ENCODE results near the gene BICD2.
A peak's percentile ranks its signal among the peaks of the same experiment; 100 is the strongest.

BICD2 gene

DNA sequence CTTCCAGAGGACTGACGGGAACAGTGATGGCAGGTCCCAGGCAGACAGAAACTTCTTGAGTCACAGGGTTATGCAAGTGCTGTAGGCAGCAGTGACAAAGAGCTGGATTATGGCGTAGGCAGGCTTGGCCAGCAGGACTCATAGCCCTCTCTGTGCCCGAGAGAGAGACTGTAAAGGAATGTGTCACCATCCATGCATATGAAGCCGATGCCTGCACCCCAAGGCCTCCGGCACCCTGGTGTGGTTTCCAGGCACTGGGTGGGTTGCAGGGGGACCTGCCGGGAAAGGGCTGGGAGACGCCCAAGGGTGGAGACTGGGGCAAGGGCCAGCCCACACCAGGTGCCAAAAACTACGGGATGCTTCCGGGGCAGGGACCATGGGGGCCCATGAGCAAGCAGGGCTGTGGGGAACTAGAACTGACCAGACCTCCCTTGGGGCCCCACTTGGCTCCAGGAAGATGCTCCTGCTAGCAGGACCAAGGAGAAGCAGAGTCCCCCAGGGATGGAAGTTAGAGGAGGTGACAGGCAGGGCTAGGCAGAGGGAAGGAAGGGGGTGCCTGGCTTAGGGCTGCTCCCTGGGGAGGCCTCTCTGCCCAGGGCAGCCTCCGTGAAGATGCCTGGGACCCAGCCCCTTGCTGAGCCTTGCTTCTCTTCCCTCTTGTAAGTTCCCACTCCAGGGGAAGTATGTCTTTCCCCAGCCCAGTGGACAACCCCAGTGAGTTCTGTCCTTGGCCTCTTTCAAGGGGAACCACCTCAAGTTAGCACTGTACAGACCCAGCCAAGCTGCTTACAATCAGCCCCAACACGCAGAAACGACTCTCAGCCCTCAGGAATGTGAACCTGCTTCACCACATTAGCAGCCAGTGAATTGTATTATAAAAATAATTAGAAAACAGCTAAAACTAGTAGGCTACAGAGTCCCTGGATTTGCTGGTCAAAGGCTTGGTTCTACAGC is 84.2 kb downstream of the BICD2 start:
- H3K27ac Mint-ChIP-seq, result no peak overlapping the region
- H3K4me3 Mint-ChIP-seq, result no peak overlapping the region
- no peaks in the 10 kb centered on the region for H3K27me3 Mint-ChIP-seq (ENCODE audit: low read depth)
- H3K9me3 Mint-ChIP-seq, result no peaks in the 10 kb centered on the region
- H3K4me1 Mint-ChIP-seq (ENCODE audit: low read depth), result no peaks in the 10 kb centered on the region
- no peak for DNase-seq (ENCODE audit: low spot score)
- no peaks in the 10 kb centered on the region for H3K36me3 Mint-ChIP-seq (ENCODE audit: low read depth)

- no peaks in the 10 kb centered on the region for H3K4me1 Mint-ChIP-seq (ENCODE audit: low read depth)
- no peak overlapping the region for H3K4me3 Mint-ChIP-seq
- DNase-seq (ENCODE audit: low spot score), result no peak
- no peaks in the 10 kb centered on the region for H3K36me3 Mint-ChIP-seq (ENCODE audit: low read depth)
- no peak overlapping the region for H3K27ac Mint-ChIP-seq
- no peaks in the 10 kb centered on the region for H3K9me3 Mint-ChIP-seq
- H3K27me3 Mint-ChIP-seq (ENCODE audit: low read depth), result no peaks in the 10 kb centered on the region
These were observed 85.0 kb downstream of the BICD2 start for GRCh38 chr9:92679413-92680165.

DNA sequence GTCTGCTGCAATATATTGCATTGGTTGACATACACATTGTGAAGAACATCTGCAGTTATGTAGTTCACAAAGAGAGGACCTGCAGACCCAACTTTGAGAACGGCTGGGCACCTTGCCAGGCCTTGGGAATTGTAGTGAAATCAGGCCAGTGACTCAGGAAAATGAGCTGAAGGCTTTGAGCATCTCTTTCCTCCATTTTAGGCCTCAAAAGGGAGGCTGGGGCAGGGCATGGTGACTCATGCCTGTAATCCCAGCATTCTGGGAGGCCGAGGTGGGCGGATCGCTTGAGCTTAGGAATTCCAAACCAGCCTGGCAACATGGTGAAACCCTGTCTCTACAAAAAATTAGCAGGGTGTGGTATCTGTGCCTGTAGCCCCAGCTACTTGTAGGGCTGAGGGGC is 93.3 kb downstream of the BICD2 start:
- Mint-ChIP-seq H3K27ac (no peak overlapping the region), H3K9me3 (no peaks in the 10 kb centered on the region), H3K4me3 (peak overlapping the region; percentile 93), H3K36me3 (ENCODE audit: low read depth) (peaks cover 20% of the 10 kb centered on the region), H3K4me1 (ENCODE audit: low read depth) (peaks cover 24% of the 10 kb centered on the region), H3K27me3 (ENCODE audit: low read depth) (no peaks in the 10 kb centered on the region)
- no peak for DNase-seq (ENCODE audit: low spot score)

GRCh38 chr9:92669890-92670708 is 94.5 kb downstream of the BICD2 start, which contains the start of gene IPPK:
IPPK (minus strand) TSS chr9:92670131; CDS start chr9:92669988, 143 bp downstream.
- DNase-seq (ENCODE audit: low spot score), result peak; percentile 99
- Mint-ChIP-seq H3K4me1 (ENCODE audit: low read depth) (peaks cover 30% of the 10 kb centered on the region), H3K36me3 (ENCODE audit: low read depth) (peaks cover 25% of the 10 kb centered on the region), H3K4me3 (peak within 1 kb of the TSS; percentile 93), H3K27ac (peak within 1 kb of the TSS; percentile 89), H3K9me3 (no peaks in the 10 kb centered on the region), H3K27me3 (ENCODE audit: low read depth) (no peaks in the 10 kb centered on the region)

DNA sequence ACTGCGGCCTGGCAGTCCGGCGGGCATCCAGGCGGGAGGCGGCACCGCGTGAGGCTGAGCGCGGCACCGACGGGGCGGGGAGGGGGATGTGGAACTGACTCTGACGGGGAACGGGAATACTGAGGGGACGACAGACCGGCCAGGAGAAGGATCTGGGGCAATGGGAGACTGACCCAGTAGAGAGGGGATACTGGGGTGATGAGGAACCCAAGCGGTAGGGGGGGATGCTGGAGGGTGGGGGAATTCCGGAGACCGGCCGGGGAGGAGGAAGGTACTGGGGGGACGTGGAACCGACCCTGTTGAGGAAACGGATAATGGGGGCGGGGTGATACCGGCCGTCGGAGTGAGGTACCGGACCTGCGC is 95.1 kb downstream of the BICD2 start:
- Mint-ChIP-seq H3K9me3 (no peaks in the 10 kb centered on the region), H3K4me3 (peak overlapping the region; percentile 93), H3K27me3 (ENCODE audit: low read depth) (no peaks in the 10 kb centered on the region), H3K27ac (peak overlapping the region; percentile 86), H3K36me3 (ENCODE audit: low read depth) (peaks cover 27% of the 10 kb centered on the region), H3K4me1 (ENCODE audit: low read depth) (peaks cover 36% of the 10 kb centered on the region)
- DNase-seq (ENCODE audit: low spot score), result no peak

DNA sequence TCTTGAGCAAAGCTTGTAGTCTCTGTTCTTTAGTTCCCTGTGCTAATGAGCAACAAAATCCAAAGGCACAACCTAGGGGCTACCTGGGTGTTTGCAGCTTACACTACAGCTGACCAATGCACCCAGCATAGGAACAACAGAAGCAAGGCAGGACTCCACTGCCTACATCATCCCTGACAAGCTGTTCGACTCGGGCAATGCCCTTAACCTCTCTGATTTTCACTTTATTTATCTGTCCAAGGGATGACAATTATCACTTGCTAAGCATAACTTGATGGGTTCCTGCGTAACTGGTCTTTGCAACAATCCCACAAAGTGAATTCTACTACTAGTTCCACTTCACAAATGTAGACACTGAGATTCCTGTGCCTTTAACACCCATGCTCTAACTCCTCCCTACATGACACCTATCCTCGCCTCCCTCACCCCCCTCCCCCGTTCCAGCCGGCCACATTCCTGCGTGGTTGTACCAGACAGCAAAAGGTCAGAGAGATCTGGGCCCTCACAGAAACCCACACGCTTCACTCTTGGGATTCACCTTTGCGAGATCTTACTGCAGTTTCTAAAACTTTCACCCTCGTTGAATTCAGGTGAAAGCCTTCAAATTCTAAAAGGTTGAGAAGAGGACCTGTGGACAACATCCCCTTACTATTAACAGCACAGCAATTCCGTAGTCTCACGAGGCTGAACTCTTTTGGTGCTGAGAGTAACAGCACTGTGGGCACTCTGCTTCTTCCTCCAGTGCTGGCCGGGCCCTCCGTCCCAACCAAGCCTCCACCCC is 95.7 kb downstream of the BICD2 start:
- no peaks in the 10 kb centered on the region for H3K9me3 Mint-ChIP-seq
- peaks cover 24% of the 10 kb centered on the region for H3K36me3 Mint-ChIP-seq (ENCODE audit: low read depth)
- H3K27me3 Mint-ChIP-seq (ENCODE audit: low read depth), result no peaks in the 10 kb centered on the region
- H3K27ac Mint-ChIP-seq, result peak overlapping the region; percentile 86
- peak overlapping the region; percentile 93 for H3K4me3 Mint-ChIP-seq
- peak; percentile 29 for DNase-seq (ENCODE audit: low spot score)
- H3K4me1 Mint-ChIP-seq (ENCODE audit: low read depth), result peaks cover 36% of the 10 kb centered on the region

DNA sequence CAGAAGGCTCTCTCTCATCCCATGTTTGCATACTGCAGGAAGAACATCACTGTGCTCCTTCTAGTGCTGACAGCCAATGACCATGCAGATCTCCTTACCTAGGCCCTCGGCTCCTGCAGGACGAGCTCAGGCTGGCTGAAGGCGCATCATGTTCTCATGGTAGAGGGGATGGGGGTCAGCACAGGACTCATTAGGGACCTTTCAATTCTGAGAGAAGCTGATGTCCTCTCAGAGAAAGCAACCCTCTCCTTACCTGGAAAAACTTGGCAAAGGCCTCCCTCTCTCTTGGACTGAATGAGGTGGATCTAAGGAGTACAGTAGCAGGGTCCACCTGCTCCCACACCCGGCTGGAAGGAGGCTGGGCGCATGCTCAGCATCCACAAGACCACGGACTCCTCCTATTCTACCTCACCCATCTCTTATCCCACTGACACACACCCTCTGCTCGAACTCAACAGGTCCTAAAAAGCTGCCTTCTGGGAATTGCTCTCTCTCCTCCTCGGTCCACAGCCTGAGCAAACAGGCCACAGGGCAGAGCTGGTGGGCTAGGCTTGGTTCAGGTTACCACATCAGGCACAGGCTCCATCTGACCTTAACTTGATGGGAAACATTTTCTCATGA is 97.6 kb downstream of the BICD2 start:
- no peak overlapping the region for H3K4me3 Mint-ChIP-seq
- H3K36me3 Mint-ChIP-seq (ENCODE audit: low read depth), result peaks cover 21% of the 10 kb centered on the region
- peaks cover 39% of the 10 kb centered on the region for H3K4me1 Mint-ChIP-seq (ENCODE audit: low read depth)
- no peaks in the 10 kb centered on the region for H3K27me3 Mint-ChIP-seq (ENCODE audit: low read depth)
- no peak overlapping the region for H3K27ac Mint-ChIP-seq
- H3K9me3 Mint-ChIP-seq, result no peaks in the 10 kb centered on the region
- no peak for DNase-seq (ENCODE audit: low spot score)

DNA sequence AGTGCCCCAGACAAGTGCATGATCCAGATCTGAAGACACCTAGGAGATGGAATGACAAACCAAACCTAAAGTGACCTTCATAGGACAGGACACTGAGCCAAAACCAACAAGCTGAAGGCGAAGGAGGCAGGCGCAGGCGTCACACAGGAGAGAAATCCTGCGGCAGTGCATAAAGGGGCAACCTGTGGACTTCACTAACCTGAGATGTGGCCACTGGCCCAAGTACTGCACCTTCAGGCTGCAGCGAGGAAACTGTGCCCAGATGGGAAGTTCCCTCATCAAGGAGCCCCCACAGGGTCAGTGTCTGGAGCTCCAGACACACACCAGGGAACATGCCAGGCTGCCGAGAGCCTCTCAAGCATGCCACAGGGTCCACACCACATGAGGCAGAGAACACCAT is 98.4 kb downstream of the BICD2 start:
- Mint-ChIP-seq H3K4me1 (ENCODE audit: low read depth) (peaks cover 39% of the 10 kb centered on the region), H3K4me3 (no peak overlapping the region), H3K27me3 (ENCODE audit: low read depth) (no peaks in the 10 kb centered on the region), H3K36me3 (ENCODE audit: low read depth) (peaks cover 21% of the 10 kb centered on the region), H3K9me3 (no peaks in the 10 kb centered on the region), H3K27ac (peak overlapping the region; percentile 8)
- no peak for DNase-seq (ENCODE audit: low spot score)

DNA sequence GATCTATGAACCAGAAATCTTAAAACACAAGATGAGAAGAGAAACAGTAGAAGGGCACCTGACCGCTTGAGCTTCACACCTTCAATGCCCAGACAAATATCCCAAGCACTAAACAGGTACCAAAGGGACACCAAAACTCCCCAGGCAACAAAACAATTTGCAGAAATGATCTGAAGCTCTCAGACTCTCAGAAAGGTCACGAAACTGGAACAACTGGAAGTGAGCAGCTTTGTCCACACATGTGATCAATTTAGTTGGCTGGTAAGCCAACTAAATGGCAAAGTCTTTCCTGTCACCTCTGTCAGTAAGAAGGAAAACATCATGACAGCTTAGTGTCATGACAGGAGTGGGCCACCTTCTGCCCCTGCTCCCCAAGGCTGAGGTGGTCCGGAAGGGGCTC is 98.8 kb downstream of the BICD2 start:
- H3K36me3 Mint-ChIP-seq (ENCODE audit: low read depth), result peaks cover 21% of the 10 kb centered on the region
- H3K9me3 Mint-ChIP-seq, result no peaks in the 10 kb centered on the region
- H3K4me1 Mint-ChIP-seq (ENCODE audit: low read depth), result peaks cover 38% of the 10 kb centered on the region
- no peaks in the 10 kb centered on the region for H3K27me3 Mint-ChIP-seq (ENCODE audit: low read depth)
- peak overlapping the region; percentile 8 for H3K27ac Mint-ChIP-seq
- DNase-seq (ENCODE audit: low spot score), result no peak
- no peak overlapping the region for H3K4me3 Mint-ChIP-seq

DNA sequence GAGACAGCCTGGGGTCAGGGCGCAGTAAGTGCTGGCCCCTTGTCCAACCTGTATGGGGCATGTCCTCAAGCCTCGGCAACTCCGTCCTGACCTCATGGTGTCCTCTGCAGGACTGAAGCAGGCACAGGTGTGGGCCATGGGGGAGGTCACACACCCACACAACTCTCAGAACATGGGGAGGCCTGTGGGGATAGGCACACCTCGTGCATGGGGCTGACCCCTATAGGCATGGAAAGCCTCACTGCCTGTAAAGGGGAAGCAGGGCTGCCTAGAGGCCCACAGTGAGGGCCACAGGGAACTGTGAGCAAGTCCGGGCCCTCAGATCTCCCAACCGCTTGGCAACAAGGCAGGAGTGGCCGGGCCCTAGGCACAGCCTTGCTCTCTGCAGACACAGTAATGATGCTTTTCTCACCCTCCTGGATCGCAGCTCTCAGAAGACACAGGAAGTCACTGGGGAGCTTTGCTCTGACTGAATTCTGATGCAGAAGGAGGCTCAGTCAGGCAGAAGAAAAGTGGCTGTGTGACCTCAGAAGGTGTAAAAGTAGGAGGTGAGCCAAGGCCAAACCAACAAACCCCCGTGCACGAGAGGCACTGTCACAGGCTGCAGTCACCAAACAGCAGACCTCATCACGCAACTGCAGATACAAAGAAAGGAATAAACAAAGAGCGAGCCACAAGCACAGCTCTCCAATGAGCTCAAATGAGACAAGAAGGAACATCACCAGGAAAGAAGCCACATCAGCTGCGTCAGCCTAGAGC is 100.1 kb downstream of the BICD2 start:
- Mint-ChIP-seq H3K4me3 (peak overlapping the region; percentile 20), H3K27me3 (ENCODE audit: low read depth) (no peaks in the 10 kb centered on the region), H3K36me3 (ENCODE audit: low read depth) (peaks cover 21% of the 10 kb centered on the region), H3K27ac (peak overlapping the region; percentile 73), H3K9me3 (no peaks in the 10 kb centered on the region), H3K4me1 (ENCODE audit: low read depth) (peaks cover 38% of the 10 kb centered on the region)
- DNase-seq (ENCODE audit: low spot score), result peak; percentile 15

DNA sequence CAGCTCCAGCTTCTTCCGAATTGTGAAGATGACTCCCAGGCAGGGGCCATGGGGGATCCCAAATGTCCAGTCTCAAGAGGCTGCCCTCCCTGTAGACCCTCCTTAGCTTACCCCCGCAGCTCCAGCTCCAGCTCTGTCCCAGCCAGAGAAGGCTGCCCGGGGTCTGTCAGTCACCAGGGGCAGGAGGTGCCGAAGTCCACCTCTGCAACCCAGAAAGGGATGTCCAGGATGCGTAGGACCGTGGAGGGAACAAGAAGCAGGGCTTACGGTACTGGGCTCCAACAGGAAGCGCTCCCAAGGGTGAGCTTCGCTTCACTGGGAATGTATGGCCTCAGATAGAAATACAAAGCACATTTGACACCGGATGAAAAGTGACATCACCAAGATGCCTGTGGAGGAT is 100.7 kb downstream of the BICD2 start:
- peaks cover 35% of the 10 kb centered on the region for H3K4me1 Mint-ChIP-seq (ENCODE audit: low read depth)
- H3K27me3 Mint-ChIP-seq (ENCODE audit: low read depth), result no peaks in the 10 kb centered on the region
- no peak for DNase-seq (ENCODE audit: low spot score)
- no peak overlapping the region for H3K27ac Mint-ChIP-seq
- no peak overlapping the region for H3K4me3 Mint-ChIP-seq
- no peaks in the 10 kb centered on the region for H3K9me3 Mint-ChIP-seq
- H3K36me3 Mint-ChIP-seq (ENCODE audit: low read depth), result peaks cover 18% of the 10 kb centered on the region

- no peak for DNase-seq (ENCODE audit: low spot score)
- no peaks in the 10 kb centered on the region for H3K27me3 Mint-ChIP-seq (ENCODE audit: low read depth)
- H3K27ac Mint-ChIP-seq, result no peak overlapping the region
- H3K36me3 Mint-ChIP-seq (ENCODE audit: low read depth), result peaks cover 15% of the 10 kb centered on the region
- H3K4me3 Mint-ChIP-seq, result no peak overlapping the region
- H3K9me3 Mint-ChIP-seq, result no peaks in the 10 kb centered on the region
- H3K4me1 Mint-ChIP-seq (ENCODE audit: low read depth), result peaks cover 27% of the 10 kb centered on the region
These were observed 101.5 kb downstream of the BICD2 start for GRCh38 chr9:92663126-92663525.
